NCI-H2171 (cell line): ENCODE data around the gene LRRC43.
A peak's percentile ranks its signal among the peaks of the same experiment; 100 is the strongest.
"Not testable (repeated sequence)": the region's sequence is repeated elsewhere in the genome, so short reads cannot be mapped to it uniquely, and the experiment has no call there.

Experiments
- DNase-seq: peaks from one replicate; lab custom pipeline; 2025; lab: John Stamatoyannopoulos, UW

Gene LRRC43

GRCh38 chr12:122158700-122159285 lies 24.1 kb upstream of the LRRC43 start:
- DNase-seq = no peak

GRCh38 chr12:122159882-122160281 lies 23.0 kb upstream of the LRRC43 start:
- DNase-seq = no peak

GRCh38 chr12:122160761-122161160 lies 22.2 kb upstream of the LRRC43 start:
- DNase-seq = no peak

GRCh38 chr12:122161682-122162081 lies 21.2 kb upstream of the LRRC43 start:
- no peak for DNase-seq

- DNase-seq = no peak
These were observed 19.9 kb upstream of the LRRC43 start for GRCh38 chr12:122162976-122163375.

- DNase-seq = no peak
These were observed 16.2 kb upstream of the LRRC43 start for GRCh38 chr12:122166422-122167349.

GRCh38 chr12:122167356-122167925 lies 15.5 kb upstream of the LRRC43 start:
- no peak for DNase-seq

GRCh38 chr12:122168492-122168891 lies 14.4 kb upstream of the LRRC43 start:
- no peak for DNase-seq

- no peak for DNase-seq
These were observed 11.5 kb upstream of the LRRC43 start for GRCh38 chr12:122171399-122171798.

- DNase-seq = no peak
These were observed 10.5 kb upstream of the LRRC43 start for GRCh38 chr12:122172262-122172939.

GRCh38 chr12:122174155-122174845 lies 8.6 kb upstream of the LRRC43 start, which contains the start of gene IL31:
IL31 (minus strand) TSS chr12:122174221; CDS start chr12:122174172, 49 bp downstream.
- no peak for DNase-seq

- not testable (repeated sequence) for DNase-seq
These were observed 6.5 kb upstream of the LRRC43 start for GRCh38 chr12:122176473-122176872.

- DNase-seq = no peak
These were observed 641 bp downstream of the LRRC43 start for GRCh38 chr12:122183588-122183940.

- no peak for DNase-seq
These were observed 1.6 kb downstream of the LRRC43 start for GRCh38 chr12:122184517-122184916.

- DNase-seq = no peak
These were observed 2.2 kb downstream of the LRRC43 start for GRCh38 chr12:122185079-122185478.

- no peak for DNase-seq
These were observed 2.7 kb downstream of the LRRC43 start for GRCh38 chr12:122185494-122186082.

GRCh38 chr12:122187466-122187865 lies 4.5 kb downstream of the LRRC43 start:
- no peak for DNase-seq

GRCh38 chr12:122189626-122190475 lies 6.9 kb downstream of the LRRC43 start:
- no peak for DNase-seq

- DNase-seq = peak; percentile 32
These were observed 8.1 kb downstream of the LRRC43 start for GRCh38 chr12:122190842-122191668.

- DNase-seq = no peak
These were observed 9.5 kb downstream of the LRRC43 start for GRCh38 chr12:122192441-122192840.
